HG03108 (cell line): ENCODE results near the gene CYTL1.
"Not testable (repeated sequence)": the region's sequence is repeated elsewhere in the genome, so short reads cannot be mapped to it uniquely, and the experiment has no call there.

Experiments used
- ATAC-seq: cut with Tn5 transposase; IDR thresholded peaks from one replicate; pipeline ENCODE4 v1.9.1; 2021; ENCODE audit warnings: moderate library complexity; ENCODE audit not compliant: unreplicated experiment

The CYTL1 gene

DNA sequence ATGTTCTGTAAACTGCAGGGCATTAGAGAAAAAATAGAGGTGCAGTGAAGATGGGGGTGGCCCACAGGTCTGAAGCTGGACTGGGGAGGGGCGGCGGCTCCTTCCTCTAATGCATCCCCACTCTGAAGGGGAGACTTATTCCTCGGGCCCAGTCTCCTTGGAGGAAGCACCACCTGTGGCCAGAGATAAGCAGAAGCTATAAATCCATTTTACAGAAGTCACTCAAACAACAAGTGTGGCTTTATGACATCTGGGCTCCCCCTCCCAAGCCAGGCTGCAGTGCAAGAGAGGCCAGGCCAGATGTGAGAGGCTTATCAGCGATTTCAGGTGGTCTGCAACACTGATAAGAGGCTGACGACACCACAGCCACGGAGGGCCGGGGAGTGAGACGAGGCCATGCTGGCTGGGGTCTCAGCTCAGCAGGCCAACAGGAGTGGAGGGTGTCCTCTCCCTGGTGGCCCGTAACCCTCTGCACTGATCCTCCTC lies 15.8 kb downstream of the CYTL1 start:
- no peak for ATAC-seq

GRCh38 chr4:5001641-5002040 lies 17.6 kb downstream of the CYTL1 start:
- ATAC-seq = not testable (repeated sequence)

GRCh38 chr4:4996935-4997334 lies 22.3 kb downstream of the CYTL1 start:
- not testable (repeated sequence) for ATAC-seq

GRCh38 chr4:4995908-4996265 lies 23.4 kb downstream of the CYTL1 start:
- no peak for ATAC-seq

GRCh38 chr4:4995103-4995907 lies 24.0 kb downstream of the CYTL1 start:
- ATAC-seq = no peak

GRCh38 chr4:4994312-4995097 lies 24.8 kb downstream of the CYTL1 start:
- no peak for ATAC-seq

DNA sequence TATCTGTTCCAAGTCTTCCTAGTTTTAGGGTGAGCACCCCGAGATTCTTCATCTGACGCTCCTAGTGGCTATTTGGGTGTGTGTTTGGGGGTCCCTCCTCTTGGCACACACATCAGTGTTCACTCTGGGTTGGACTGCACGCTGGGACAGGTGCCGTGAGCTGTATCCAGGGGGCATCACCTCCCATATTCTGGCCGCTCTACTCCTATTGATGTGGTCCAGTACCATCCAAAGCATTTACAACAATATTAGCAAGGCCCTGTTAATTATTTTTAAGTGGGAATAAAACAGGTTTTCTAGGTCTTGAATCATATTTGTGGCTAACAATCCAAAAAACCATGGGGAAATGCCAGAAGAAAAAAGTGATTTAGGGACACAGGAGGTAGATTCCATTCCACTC lies 26.4 kb downstream of the CYTL1 start:
- ATAC-seq = no peak

GRCh38 chr4:4991541-4992099 lies 27.6 kb downstream of the CYTL1 start:
- ATAC-seq = no peak

DNA sequence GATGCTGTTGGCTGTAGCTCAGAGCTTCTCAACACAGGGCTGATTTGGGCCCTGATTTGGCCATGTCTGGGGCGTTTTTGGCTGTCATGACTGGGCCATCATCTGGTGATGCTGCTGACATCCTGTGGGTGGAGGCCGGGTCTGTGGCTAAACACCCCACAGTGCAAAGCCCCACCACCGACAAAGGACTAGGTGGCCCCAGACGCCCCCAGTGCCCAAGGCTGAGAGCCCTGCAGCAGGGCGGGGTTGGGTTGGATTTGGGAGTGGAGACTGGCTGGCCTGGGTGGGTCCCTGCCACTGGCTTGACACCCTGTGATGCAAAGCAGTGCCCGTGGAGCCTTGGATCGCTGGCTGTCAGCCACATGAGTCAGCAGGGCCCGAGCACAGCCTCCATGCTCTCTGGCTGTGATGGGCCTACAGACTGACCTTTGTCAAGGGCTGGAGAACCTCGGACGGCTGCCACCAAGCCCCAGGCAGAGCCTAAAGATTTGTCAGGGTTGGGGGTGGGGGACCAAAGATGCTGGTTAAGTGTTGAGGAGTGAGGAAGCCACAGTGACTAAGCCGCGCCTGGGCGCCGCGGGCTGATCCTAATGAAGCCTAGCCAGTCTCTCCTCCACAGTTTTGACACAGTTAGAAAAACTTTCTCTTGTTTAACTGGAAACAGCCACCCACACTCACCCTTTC lies 28.3 kb downstream of the CYTL1 start:
- ATAC-seq = no peak

- no peak for ATAC-seq
These were observed 28.9 kb downstream of the CYTL1 start for GRCh38 chr4:4990329-4990728.

DNA sequence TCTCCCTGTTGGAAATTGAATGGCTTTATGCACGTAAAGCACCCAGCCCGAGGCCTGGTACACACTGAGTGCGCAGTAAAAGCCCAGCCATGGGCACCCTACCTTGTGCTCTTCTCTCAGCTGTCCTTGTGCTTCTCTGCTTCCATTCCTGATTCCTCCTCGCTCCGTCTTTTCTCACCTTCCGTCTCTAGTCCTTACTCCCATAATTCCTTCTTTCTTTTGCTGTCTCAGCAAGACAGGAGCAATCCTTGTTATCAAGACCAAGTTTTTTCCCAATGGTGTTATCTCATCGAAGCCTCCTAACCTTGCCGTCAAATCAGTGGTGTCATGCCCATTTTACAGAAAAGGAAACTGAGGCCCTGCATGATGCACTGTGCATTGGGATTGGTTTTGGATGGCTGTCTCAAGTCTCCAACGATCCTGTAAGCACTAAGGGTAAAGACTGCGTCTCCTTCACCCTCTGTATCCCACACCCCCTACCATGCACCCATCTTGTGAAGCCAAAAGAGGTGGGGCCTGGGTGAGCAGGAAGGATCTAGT lies 30.1 kb downstream of the CYTL1 start:
- ATAC-seq = no peak

DNA sequence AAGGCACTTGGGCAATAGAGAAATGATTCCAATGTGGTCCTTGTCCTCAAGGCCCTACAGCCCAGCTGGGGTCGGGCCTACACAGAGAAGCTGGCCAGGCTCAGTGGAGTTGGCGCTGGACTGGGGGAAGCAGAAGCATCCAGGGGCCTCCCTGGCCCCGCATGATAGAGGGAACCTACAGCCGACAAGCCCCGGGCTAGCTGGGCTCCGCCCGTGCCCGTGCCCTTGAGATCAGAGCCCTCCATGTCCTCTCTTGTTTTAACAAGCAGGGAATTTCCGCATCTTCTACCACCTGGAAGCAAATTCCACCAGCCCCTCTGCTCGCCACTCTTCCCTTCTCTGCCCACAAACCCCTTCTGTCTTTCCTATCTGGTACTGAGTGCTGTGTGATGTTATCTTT lies 31.6 kb downstream of the CYTL1 start:
- ATAC-seq = no peak

GRCh38 chr4:4986841-4987240 lies 32.4 kb downstream of the CYTL1 start:
- ATAC-seq = no peak

- ATAC-seq = no peak
These were observed 33.4 kb downstream of the CYTL1 start for GRCh38 chr4:4985844-4986243.

DNA sequence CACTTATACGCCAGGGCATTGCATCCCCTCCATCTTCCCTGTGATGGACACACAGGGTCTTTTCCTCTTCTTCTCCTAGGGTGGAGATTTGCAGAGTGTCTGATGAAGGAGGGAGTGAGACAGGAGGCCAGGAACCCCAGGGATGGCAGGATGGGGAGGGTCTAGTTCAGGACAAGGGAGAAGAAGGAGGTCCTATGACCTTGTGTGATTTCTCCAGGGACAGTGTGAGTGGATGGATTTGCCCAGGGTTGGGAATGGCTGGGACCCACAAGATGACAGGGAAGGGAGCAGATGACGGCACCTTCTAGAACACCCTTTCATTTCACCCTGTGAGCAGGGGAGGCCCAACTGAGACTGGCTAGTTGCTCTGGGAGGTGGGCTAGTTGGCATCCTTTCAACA lies 34.2 kb downstream of the CYTL1 start:
- ATAC-seq = no peak

DNA sequence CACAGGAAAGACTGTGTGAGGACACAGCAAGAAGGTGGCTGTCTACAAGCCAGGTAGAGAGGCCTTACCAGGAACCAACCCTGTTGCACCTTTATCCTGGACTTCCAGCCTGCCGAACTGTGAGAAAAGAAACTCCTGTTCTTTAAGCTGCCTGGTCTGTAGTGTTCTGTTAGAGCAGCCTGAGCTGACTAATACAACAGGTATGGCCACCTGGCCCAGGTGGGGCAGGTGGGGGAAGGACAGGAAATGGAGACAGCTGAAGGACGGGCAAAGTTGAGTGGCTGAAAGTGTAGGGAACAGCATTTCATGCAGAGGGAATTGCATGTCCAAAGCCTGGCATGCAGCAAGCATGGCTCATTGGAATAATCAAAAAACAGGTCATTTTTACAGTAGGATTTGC lies 35.1 kb downstream of the CYTL1 start:
- no peak for ATAC-seq

GRCh38 chr4:4981827-4982226 lies 37.4 kb downstream of the CYTL1 start:
- ATAC-seq = no peak

GRCh38 chr4:4981427-4981826 lies 37.8 kb downstream of the CYTL1 start:
- ATAC-seq = no peak

DNA sequence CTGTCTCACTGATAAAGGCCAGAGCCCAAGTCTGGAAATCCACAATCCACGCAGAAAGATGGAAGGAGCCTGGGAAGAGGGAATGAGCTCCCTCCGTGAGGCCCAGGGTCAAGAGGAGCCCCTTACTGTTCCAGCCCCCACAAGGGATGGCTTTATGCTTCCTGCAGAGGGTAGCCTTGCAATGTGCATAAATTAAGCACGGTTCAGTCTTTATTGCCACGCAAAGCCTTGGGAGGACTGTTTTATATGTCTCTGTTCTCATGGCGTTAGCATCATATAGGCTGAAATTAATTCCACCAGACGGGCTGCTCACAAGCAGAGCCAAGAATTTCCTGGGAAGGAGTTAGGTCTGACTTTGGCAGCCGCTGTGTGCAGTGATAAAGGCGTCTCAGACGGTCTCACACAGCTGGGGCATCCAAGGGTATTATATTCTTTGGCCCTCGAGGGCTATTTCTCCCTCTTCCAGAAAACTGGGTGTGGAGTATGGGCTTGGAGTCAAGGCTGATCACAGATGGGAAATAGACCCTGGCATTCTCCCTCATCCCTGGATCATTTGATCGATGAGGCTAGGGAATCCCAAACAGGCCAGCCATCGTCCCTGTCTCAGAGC lies 38.5 kb downstream of the CYTL1 start:
- no peak for ATAC-seq

- no peak for ATAC-seq
These were observed 39.3 kb downstream of the CYTL1 start for GRCh38 chr4:4979971-4980370.

DNA sequence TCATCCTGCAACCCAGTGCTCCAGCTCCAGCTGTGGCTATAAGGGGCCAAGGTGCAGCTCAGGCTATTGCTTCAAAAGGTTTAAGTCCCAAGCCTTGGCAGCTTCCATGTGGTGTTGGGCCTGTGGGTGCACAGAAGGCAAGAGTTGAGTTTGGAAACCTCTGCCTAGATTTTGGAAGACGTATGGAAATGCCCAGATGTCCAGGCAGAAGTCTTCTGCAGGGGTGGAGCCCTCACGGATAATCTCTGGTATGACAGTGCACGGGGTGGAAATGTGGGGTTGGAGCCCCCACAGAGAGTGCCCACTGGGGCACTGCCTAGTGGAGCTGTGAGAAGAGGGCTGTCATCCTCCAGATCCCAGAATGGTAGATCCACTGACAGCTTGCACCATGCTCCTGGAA lies 44.5 kb downstream of the CYTL1 start:
- ATAC-seq = no peak
